ENCODE measurements around the gene FKBP2.

Gene FKBP2

DNA sequence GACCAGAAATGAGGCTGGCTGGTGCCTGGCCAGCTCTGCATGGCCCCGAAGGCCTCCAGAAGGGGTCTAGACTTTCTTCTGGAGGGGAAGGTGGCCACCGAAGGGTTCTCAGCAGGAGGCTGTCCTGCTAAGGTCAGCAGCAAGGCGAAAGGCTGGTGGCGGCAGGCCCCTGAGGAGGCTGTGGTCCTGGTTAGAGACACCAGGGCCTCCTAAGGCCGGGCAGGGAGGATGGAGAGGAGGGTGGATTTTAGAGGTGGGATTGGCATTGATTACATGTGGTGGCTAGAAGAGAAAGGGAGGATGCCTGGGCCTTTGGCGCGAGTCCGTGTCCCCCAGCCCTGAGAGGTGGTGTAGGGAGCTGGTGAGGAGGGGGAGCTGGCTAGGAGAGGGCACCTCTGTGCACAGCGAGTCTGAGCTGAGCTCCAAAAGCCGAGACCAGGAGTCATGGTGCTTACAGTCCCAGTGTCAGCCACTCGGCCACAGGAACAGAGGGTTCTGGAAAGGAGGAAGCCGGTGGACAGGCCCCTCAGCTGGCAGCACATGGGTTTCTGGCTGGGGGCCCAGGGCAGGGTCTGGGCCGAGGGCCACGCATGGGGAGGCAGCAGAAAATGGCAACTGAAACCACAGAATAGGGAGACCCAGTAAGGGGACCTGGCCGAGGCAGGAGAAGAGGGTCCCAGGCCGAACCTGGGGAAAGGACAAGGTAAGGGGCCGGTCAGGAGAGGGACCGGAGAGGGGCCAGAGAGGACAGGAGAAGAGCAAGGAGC lies 31.9 kb upstream of the FKBP2 start:
- H3K4me1 ChIP-seq (ENCODE audit: insufficient read depth, low read length, poor library complexity, severe bottlenecking): peaks cover 26% of the 10 kb centered on the region
- no peak for TF ChIP-seq EZH2phosphoT487 (IDR thresholded peaks at IDR 0.05; ENCODE audit: borderline replicate concordance)
- TF ChIP-seq, protein P1, sequence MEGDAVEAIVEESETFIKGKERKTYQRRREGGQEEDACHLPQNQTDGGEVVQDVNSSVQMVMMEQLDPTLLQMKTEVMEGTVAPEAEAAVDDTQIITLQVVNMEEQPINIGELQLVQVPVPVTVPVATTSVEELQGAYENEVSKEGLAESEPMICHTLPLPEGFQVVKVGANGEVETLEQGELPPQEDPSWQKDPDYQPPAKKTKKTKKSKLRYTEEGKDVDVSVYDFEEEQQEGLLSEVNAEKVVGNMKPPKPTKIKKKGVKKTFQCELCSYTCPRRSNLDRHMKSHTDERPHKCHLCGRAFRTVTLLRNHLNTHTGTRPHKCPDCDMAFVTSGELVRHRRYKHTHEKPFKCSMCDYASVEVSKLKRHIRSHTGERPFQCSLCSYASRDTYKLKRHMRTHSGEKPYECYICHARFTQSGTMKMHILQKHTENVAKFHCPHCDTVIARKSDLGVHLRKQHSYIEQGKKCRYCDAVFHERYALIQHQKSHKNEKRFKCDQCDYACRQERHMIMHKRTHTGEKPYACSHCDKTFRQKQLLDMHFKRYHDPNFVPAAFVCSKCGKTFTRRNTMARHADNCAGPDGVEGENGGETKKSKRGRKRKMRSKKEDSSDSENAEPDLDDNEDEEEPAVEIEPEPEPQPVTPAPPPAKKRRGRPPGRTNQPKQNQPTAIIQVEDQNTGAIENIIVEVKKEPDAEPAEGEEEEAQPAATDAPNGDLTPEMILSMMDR (conservative IDR thresholded peaks at IDR 0.05; ENCODE audit: low read length): no peak
- H3K4me2 ChIP-seq (ENCODE audit: low read depth, low read length, poor library complexity, severe bottlenecking): peak overlapping the region; percentile 92
- H3K9me2 ChIP-seq (replicated peaks; ENCODE audit: low read depth, low read length): no peaks in the 10 kb centered on the region
- H3F3A ChIP-seq (ENCODE audit: low read depth): peaks cover 6% of the 10 kb centered on the region; the same call in 1 of the 2 replicates
- peaks cover 15% of the 10 kb centered on the region; the same call in 1 of the 2 replicates for H3K36me3 ChIP-seq (ENCODE audit: insufficient read depth, low read length)
- H3K4me3 ChIP-seq (ENCODE audit: low read length, poor library complexity, severe bottlenecking): peak overlapping the region; percentile 96
- no peak overlapping the region for H2AFZ ChIP-seq (ENCODE audit: low read length)
- peaks cover 38% of the 10 kb centered on the region for H3K79me2 ChIP-seq (ENCODE audit: insufficient read depth, low read length)
- H3K27me3 ChIP-seq (ENCODE audit: insufficient read depth, low read length, poor library complexity, severe bottlenecking): no peaks in the 10 kb centered on the region
- H4K20me1 ChIP-seq (ENCODE audit: insufficient read depth, low read length, poor library complexity, severe bottlenecking): peaks cover 15% of the 10 kb centered on the region
- peak overlapping the region; percentile 99 for H3K9ac ChIP-seq (ENCODE audit: low read depth, low read length, poor library complexity, severe bottlenecking)
- H3K9me3 ChIP-seq (ENCODE audit: insufficient read depth, low read depth, low read length): no peaks in the 10 kb centered on the region

GRCh38 chr11:64209563-64209843 lies 31.4 kb upstream of the FKBP2 start:
- Histone ChIP-seq H3K9me3 (ENCODE audit: insufficient read depth, low read depth, low read length) (no peaks in the 10 kb centered on the region), H3K9me2 (replicated peaks; ENCODE audit: low read depth, low read length) (no peaks in the 10 kb centered on the region), H3K36me3 (ENCODE audit: insufficient read depth, low read length) (peaks cover 10% of the 10 kb centered on the region; the same call in 1 of the 2 replicates), H3K4me1 (ENCODE audit: insufficient read depth, low read length, poor library complexity, severe bottlenecking) (peaks cover 26% of the 10 kb centered on the region), H2AFZ (ENCODE audit: low read length) (no peak overlapping the region), H4K20me1 (ENCODE audit: insufficient read depth, low read length, poor library complexity, severe bottlenecking) (peaks cover 15% of the 10 kb centered on the region), H3K9ac (ENCODE audit: low read depth, low read length, poor library complexity, severe bottlenecking) (no peak overlapping the region), H3K79me2 (ENCODE audit: insufficient read depth, low read length) (peaks cover 38% of the 10 kb centered on the region), H3K4me2 (ENCODE audit: low read depth, low read length, poor library complexity, severe bottlenecking) (peak overlapping the region; percentile 92), H3K4me3 (ENCODE audit: low read length, poor library complexity, severe bottlenecking) (no peak overlapping the region), H3F3A (ENCODE audit: low read depth) (peaks cover 6% of the 10 kb centered on the region; the same call in 1 of the 2 replicates), H3K27me3 (ENCODE audit: insufficient read depth, low read length, poor library complexity, severe bottlenecking) (no peaks in the 10 kb centered on the region)
- TF ChIP-seq EZH2phosphoT487 (IDR thresholded peaks at IDR 0.05; ENCODE audit: borderline replicate concordance): no peak
- TF ChIP-seq, protein P1 (conservative IDR thresholded peaks at IDR 0.05; ENCODE audit: low read length): no peak

DNA sequence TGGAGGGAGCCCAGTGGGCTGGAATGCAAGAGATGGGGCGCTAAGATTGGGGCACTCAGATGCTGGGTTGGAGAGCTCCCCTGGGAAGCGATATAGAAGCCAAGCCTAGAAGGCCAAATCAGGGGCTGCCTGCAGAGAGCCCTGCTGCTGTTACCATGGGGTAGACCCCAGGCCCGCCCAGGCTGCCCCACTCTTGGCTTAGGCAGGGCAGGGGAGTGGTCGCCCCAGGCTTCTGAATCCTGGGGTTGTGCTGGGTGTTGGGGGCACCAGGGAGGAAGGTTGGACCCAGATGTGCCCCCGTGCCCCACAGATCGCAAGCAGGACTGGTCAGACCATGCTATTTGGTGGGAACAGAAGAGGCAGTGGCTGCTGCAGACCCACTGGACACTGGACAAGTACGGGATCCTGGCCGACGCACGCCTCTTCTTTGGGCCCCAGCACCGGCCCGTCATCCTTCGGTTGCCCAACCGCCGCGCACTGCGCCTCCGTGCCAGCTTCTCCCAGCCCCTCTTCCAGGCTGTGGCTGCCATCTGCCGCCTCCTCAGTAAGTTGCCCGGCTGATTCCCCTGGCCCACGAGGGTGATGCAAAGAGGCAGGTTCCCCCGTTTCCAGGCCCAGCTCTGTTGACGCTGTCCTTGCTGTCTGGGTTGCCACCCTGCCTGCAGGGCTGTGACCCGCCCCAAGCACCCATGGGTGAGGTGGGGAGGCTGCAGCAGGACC lies 30.4 kb upstream of the FKBP2 start:
- Histone ChIP-seq H3K27me3 (ENCODE audit: insufficient read depth, low read length, poor library complexity, severe bottlenecking) (no peaks in the 10 kb centered on the region), H4K20me1 (ENCODE audit: insufficient read depth, low read length, poor library complexity, severe bottlenecking) (peaks cover 12% of the 10 kb centered on the region), H2AFZ (ENCODE audit: low read length) (no peak overlapping the region), H3K9ac (ENCODE audit: low read depth, low read length, poor library complexity, severe bottlenecking) (no peak overlapping the region), H3K4me3 (ENCODE audit: low read length, poor library complexity, severe bottlenecking) (no peak overlapping the region), H3F3A (ENCODE audit: low read depth) (peaks cover 6% of the 10 kb centered on the region; the same call in 1 of the 2 replicates), H3K4me1 (ENCODE audit: insufficient read depth, low read length, poor library complexity, severe bottlenecking) (peaks cover 22% of the 10 kb centered on the region), H3K36me3 (ENCODE audit: insufficient read depth, low read length) (peaks cover 10% of the 10 kb centered on the region; the same call in 1 of the 2 replicates), H3K79me2 (ENCODE audit: insufficient read depth, low read length) (peaks cover 36% of the 10 kb centered on the region), H3K9me3 (ENCODE audit: insufficient read depth, low read depth, low read length) (no peaks in the 10 kb centered on the region), H3K9me2 (replicated peaks; ENCODE audit: low read depth, low read length) (no peaks in the 10 kb centered on the region), H3K4me2 (ENCODE audit: low read depth, low read length, poor library complexity, severe bottlenecking) (no peak overlapping the region)
- TF ChIP-seq EZH2phosphoT487 (IDR thresholded peaks at IDR 0.05; ENCODE audit: borderline replicate concordance): no peak
- TF ChIP-seq, protein P1 (conservative IDR thresholded peaks at IDR 0.05; ENCODE audit: low read length): no peak
